Caco-2 (cell line): ENCODE data around the gene ZNF23. TPM values are rescaled to one million over a fixed set of nuclear protein-coding genes. Genes with fewer than 3 reads are reported as not detected.

ENCODE experiments used
- BruUV-seq: library from RNA; stranded (reverse); fragments of 400-500 nt; replicated peaks from 2 replicates; lab custom pipeline; 2021; lab: Mats Ljungman, UMichigan
- CTCF ChIA-PET: fragments of 300-600 bp; sonication (Branson Sonifier 250); formaldehyde crosslinking; loops from one replicate; lab custom pipeline; 2022; ENCODE audit warnings: antibody characterized with exemption; lab: Charles Lee
- POLR2A ChIA-PET: fragments of 300-600 bp; sonication (Branson Sonifier 250); formaldehyde crosslinking; loops from one replicate; lab custom pipeline; 2022; ENCODE audit warnings: antibody characterized with exemption; lab: Charles Lee
- DNase-seq, 2 experiments: peaks; one replicate each; pipeline versions ENCODE4 v3.0.0 to v3.0.0-alpha.2; 2020 to 2022
- H3K27me3 ChIP-seq: replicated peaks from 2 replicates; pipeline ENCODE4 v1.6.0; 2011; ENCODE audit warnings: low read length; ENCODE audit not compliant: control insufficient read depth, insufficient read depth
- H3K36me3 ChIP-seq: 2 replicates; pipeline ENCODE4 v1.5.1; 2011; ENCODE audit warnings: low read length; ENCODE audit not compliant: control insufficient read depth, insufficient read depth
- H3K4me1 ChIP-seq: fragments of 250-450 bp; sonication (Bioruptor Pico); 2 replicates; pipeline ENCODE4 v1.5.1; 2020; ENCODE audit warnings: mild to moderate bottlenecking
- H3K4me3 ChIP-seq: 2 replicates; pipeline ENCODE4 v1.5.1; 2011; ENCODE audit warnings: low read depth, mild to moderate bottlenecking, control low read depth, low read length
- H3K9me3 ChIP-seq: fragments of 250-450 bp; sonication (Bioruptor Pico); 2 replicates; pipeline ENCODE4 v1.5.1; 2020; ENCODE audit warnings: mild to moderate bottlenecking, moderate library complexity
- H3K27ac Mint-ChIP-seq: one replicate; pipeline ENCODE4 v1.8.0; 2022; ENCODE audit warnings: mixed read lengths; ENCODE audit not compliant: unreplicated experiment
- H3K27me3 Mint-ChIP-seq: one replicate; pipeline ENCODE4 v1.8.0; 2022; ENCODE audit warnings: mixed read lengths; ENCODE audit not compliant: insufficient read depth, unreplicated experiment
- H3K36me3 Mint-ChIP-seq: one replicate; pipeline ENCODE4 v1.8.0; 2022; ENCODE audit warnings: mild to moderate bottlenecking, mixed read lengths; ENCODE audit not compliant: insufficient read depth, unreplicated experiment
- H3K4me1 Mint-ChIP-seq: one replicate; pipeline ENCODE4 v1.8.0; 2022; ENCODE audit warnings: low read depth, mixed read lengths; ENCODE audit not compliant: unreplicated experiment
- H3K4me3 Mint-ChIP-seq: one replicate; pipeline ENCODE4 v1.8.0; 2022; ENCODE audit warnings: mild to moderate bottlenecking, moderate library complexity, mixed read lengths; ENCODE audit not compliant: unreplicated experiment
- H3K9me3 Mint-ChIP-seq: one replicate; pipeline ENCODE4 v1.8.0; 2022; ENCODE audit warnings: mixed read lengths; ENCODE audit not compliant: unreplicated experiment
- intact Hi-C: fragments of 100-400 bp; cut with micrococcal nuclease; formaldehyde crosslinking; loops from one replicate; pipeline ENCODE4 v1.10.0; 2022; ENCODE audit not compliant: unreplicated experiment
- total RNA-seq: library from RNA; stranded (reverse); gene quantifications from 2 replicates; pipeline ENCODE4 v1.2.3, GENCODE V29; 2022
- TF ChIP-seq, protein P1 (sequence below), 2 experiments: fragments of 200-600 bp in 1 of 2; IDR thresholded peaks; 1 replicate in 1 of 2; 2 replicates in 1 of 2; pipeline versions ENCODE4 v1.5.1 to v1.8.0; 2011 to 2022; ENCODE audit warnings: antibody characterized with exemption in 1 of 2, control low read depth in 1 of 2, inconsistent platforms in 1 of 2, low read depth in 1 of 2, low read length in 1 of 2, mild to moderate bottlenecking in 1 of 2, moderate library complexity in 1 of 2; ENCODE audit not compliant: insufficient read depth in 1 of 2, severe bottlenecking in 1 of 2, unreplicated experiment in 1 of 2

The ZNF23 gene
- total RNA-seq, 1 experiment from 2014 or later: 9.6 TPM

DNA sequence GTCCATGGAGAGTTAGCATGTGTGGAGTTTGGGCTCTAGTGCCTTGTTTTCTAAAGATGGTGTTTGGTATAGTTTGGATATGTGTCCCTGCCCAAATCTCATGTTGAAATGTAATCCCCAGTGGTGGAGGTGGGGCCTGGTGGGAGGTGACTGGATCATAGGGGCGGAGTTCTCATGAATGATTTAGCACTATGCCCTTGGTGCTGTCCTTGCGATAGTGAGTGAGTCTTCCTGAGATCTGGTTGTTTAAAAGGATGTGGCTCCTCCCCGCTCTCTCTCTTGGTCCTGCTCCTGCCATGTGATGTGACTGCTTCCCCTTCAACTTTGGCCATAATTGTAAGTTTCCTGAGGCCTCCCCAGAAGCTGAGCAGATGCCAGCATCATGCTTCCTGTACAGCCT, 36.0 kb upstream of the ZNF23 start:
- H3K4me3 ChIP-seq: no peak overlapping the region
- Mint-ChIP-seq H3K27ac (no peak overlapping the region), H3K4me1 (no peaks in the 10 kb centered on the region), H3K36me3 (no peaks in the 10 kb centered on the region), H3K9me3 (no peaks in the 10 kb centered on the region), H3K27me3 (peaks cover 8% of the 10 kb centered on the region), H3K4me3 (no peak overlapping the region)
- H3K27me3 ChIP-seq: no peaks in the 10 kb centered on the region
- no TSS peak for BruUV-seq
- H3K9me3 ChIP-seq: no peaks in the 10 kb centered on the region
- DNase-seq: no peak
- ChIA-PET POLR2A (no interaction called here), CTCF (interaction anchor here (2.9 kb wide), 1 partner anchor 86 kb away, joined by 46 read pairs; no protein-coding TSS in a partner anchor)
- intact Hi-C loops: no loop called here
- H3K4me1 ChIP-seq: no peaks in the 10 kb centered on the region
- H3K36me3 ChIP-seq: no peaks in the 10 kb centered on the region
- TF ChIP-seq, protein P1, sequence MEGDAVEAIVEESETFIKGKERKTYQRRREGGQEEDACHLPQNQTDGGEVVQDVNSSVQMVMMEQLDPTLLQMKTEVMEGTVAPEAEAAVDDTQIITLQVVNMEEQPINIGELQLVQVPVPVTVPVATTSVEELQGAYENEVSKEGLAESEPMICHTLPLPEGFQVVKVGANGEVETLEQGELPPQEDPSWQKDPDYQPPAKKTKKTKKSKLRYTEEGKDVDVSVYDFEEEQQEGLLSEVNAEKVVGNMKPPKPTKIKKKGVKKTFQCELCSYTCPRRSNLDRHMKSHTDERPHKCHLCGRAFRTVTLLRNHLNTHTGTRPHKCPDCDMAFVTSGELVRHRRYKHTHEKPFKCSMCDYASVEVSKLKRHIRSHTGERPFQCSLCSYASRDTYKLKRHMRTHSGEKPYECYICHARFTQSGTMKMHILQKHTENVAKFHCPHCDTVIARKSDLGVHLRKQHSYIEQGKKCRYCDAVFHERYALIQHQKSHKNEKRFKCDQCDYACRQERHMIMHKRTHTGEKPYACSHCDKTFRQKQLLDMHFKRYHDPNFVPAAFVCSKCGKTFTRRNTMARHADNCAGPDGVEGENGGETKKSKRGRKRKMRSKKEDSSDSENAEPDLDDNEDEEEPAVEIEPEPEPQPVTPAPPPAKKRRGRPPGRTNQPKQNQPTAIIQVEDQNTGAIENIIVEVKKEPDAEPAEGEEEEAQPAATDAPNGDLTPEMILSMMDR (IDR thresholded peaks at IDR 0.05; ENCODE audit: insufficient read depth in 1 of 2, low read depth in 1 of 2, low read length in 1 of 2, severe bottlenecking in 1 of 2, unreplicated experiment in 1 of 2): no peak

DNA sequence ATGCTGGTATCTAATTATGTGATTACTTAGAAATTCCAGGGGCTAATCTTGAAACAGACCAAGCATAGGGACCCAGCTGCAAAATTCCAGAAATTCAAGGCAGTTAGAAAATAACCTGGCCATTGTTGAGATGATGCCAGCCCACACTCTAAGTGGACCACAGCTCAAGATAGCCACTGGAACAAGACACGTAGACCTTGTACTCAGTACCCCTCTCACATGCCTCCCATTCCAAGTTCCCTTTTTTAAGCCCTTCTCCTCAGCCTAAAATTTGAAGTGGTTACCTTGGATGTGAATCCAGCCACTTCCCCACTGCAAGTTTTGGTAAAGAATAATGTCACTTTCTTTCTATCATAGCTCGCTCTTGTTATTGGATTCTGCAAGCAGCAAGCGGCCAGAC, 31.2 kb upstream of the ZNF23 start:
- intact Hi-C loops: no loop called here
- Histone ChIP-seq H3K27me3 (no peaks in the 10 kb centered on the region), H3K4me1 (no peaks in the 10 kb centered on the region), H3K36me3 (no peaks in the 10 kb centered on the region), H3K9me3 (no peaks in the 10 kb centered on the region), H3K4me3 (no peak overlapping the region)
- H3K27me3 Mint-ChIP-seq: peaks cover 9% of the 10 kb centered on the region
- CTCF ChIA-PET: interaction anchor here (1.5 kb wide), 1 partner anchor 118 kb away, joined by 3 read pairs; no protein-coding TSS in a partner anchor
- DNase-seq: no peak
- no peak overlapping the region for H3K27ac Mint-ChIP-seq
- no peaks in the 10 kb centered on the region for H3K36me3 Mint-ChIP-seq
- TF ChIP-seq, protein P1 (IDR thresholded peaks at IDR 0.05; ENCODE audit: insufficient read depth in 1 of 2, low read depth in 1 of 2, low read length in 1 of 2, severe bottlenecking in 1 of 2, unreplicated experiment in 1 of 2): no peak
- no peaks in the 10 kb centered on the region for H3K4me1 Mint-ChIP-seq
- H3K9me3 Mint-ChIP-seq: no peaks in the 10 kb centered on the region
- POLR2A ChIA-PET: no interaction called here
- H3K4me3 Mint-ChIP-seq: no peak overlapping the region
- no TSS peak for BruUV-seq

DNA sequence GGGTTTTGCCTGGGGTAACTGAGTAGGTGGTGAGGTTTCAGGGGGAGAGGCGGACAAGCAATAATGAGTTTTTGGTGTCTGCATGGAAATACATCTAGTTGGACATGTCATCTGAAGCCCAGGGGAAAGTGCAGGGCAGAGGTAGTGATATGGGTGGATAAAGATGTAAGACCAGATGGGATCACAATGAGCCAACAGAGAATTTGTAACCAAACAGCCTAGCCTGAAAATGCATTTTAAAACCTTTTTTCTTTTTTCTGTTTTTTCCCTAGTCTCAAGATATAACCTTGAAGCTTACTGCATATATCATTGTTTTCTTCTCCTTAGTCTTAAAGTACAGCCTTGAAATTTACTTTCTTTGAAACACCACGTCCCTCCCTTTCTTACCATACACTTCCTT, 30.7 kb upstream of the ZNF23 start:
- intact Hi-C loops: no loop called here
- H3K36me3 Mint-ChIP-seq: no peaks in the 10 kb centered on the region
- Histone ChIP-seq H3K36me3 (no peaks in the 10 kb centered on the region), H3K4me3 (no peak overlapping the region), H3K9me3 (no peaks in the 10 kb centered on the region), H3K27me3 (no peaks in the 10 kb centered on the region), H3K4me1 (no peaks in the 10 kb centered on the region)
- TF ChIP-seq, protein P1 (IDR thresholded peaks at IDR 0.05; ENCODE audit: insufficient read depth in 1 of 2, low read depth in 1 of 2, low read length in 1 of 2, severe bottlenecking in 1 of 2, unreplicated experiment in 1 of 2): no peak
- H3K4me1 Mint-ChIP-seq: no peaks in the 10 kb centered on the region
- no TSS peak for BruUV-seq
- no peak overlapping the region for H3K27ac Mint-ChIP-seq
- H3K27me3 Mint-ChIP-seq: peaks cover 5% of the 10 kb centered on the region
- DNase-seq: no peak
- no peak overlapping the region for H3K4me3 Mint-ChIP-seq
- POLR2A ChIA-PET: no interaction called here
- H3K9me3 Mint-ChIP-seq: no peaks in the 10 kb centered on the region
- CTCF ChIA-PET: no interaction called here
